Stimulated activated CD8-positive, alpha-beta memory T cell treated with anti-CD3 and anti-CD28 coated beads, Interleukin-12 subunit alpha, Interleukin-12 subunit beta, amount 100 ng/mL, for 1 hour (primary cell): ENCODE data around the gene ATP5PO.
"Not testable (repeated sequence)": the region's sequence is repeated elsewhere in the genome, so short reads cannot be mapped to it uniquely, and the experiment has no call there.

ENCODE experiments used
- DNase-seq: peaks from one replicate; pipeline ENCODE4 v3.0.0-alpha.2; 2020; ENCODE audit warnings: low read depth

Gene ATP5PO

GRCh38 chr21:33940164-33940880 lies 24.7 kb upstream of the ATP5PO start:
- no peak for DNase-seq

GRCh38 chr21:33939226-33939625 lies 23.6 kb upstream of the ATP5PO start:
- DNase-seq: no peak

GRCh38 chr21:33938381-33938780 lies 22.8 kb upstream of the ATP5PO start:
- no peak for DNase-seq

GRCh38 chr21:33937931-33938339 lies 22.3 kb upstream of the ATP5PO start:
- DNase-seq: no peak

- no peak for DNase-seq
These were observed 21.5 kb upstream of the ATP5PO start for GRCh38 chr21:33937146-33937545.

- no peak for DNase-seq
These were observed 20.9 kb upstream of the ATP5PO start for GRCh38 chr21:33936301-33937038.

- no peak for DNase-seq
These were observed 17.1 kb upstream of the ATP5PO start for GRCh38 chr21:33932731-33933130.

GRCh38 chr21:33931799-33932390 lies 16.3 kb upstream of the ATP5PO start:
- no peak for DNase-seq

GRCh38 chr21:33931052-33931798 lies 15.6 kb upstream of the ATP5PO start:
- peak; percentile 53 for DNase-seq

- not testable (repeated sequence) for DNase-seq
These were observed 10.6 kb upstream of the ATP5PO start for GRCh38 chr21:33926248-33926647.

GRCh38 chr21:33924766-33925100 lies 9.1 kb upstream of the ATP5PO start:
- no peak for DNase-seq

- DNase-seq: peak; percentile 93
These were observed 8.6 kb upstream of the ATP5PO start for GRCh38 chr21:33924079-33924765.

GRCh38 chr21:33917421-33917820 lies 1.8 kb upstream of the ATP5PO start:
- no peak for DNase-seq

- no peak for DNase-seq
These were observed 580 bp upstream of the ATP5PO start for GRCh38 chr21:33916200-33916567.

GRCh38 chr21:33914188-33914587 lies 1.4 kb downstream of the ATP5PO start:
- no peak for DNase-seq

GRCh38 chr21:33909756-33910155 lies 5.8 kb downstream of the ATP5PO start:
- no peak for DNase-seq

GRCh38 chr21:33908760-33909159 lies 6.8 kb downstream of the ATP5PO start:
- DNase-seq: no peak

- DNase-seq: no peak
These were observed 11.6 kb downstream of the ATP5PO start for GRCh38 chr21:33904041-33904440.

- DNase-seq: no peak
These were observed 13.3 kb downstream of the ATP5PO start for GRCh38 chr21:33902349-33902748.

- DNase-seq: no peak
These were observed 14.0 kb downstream of the ATP5PO start for GRCh38 chr21:33901412-33902288.

- DNase-seq: no peak
These were observed 16.4 kb downstream of the ATP5PO start for GRCh38 chr21:33899199-33899598.
